Uterus (tissue), 2 donors: ENCODE measurements around the gene LHFPL6.

Source experiments
- CTCF ChIP-seq, 4 experiments: fragments of 200-600 bp in 2 of 4; fragments of 450-650 bp in 2 of 4; sonication (generic) in 2 of 4; IDR thresholded peaks; one replicate each; pipeline ENCODE4 v1.5.1; 2016 to 2019; ENCODE audit warnings: antibody characterized with exemption in 4 of 4, mild to moderate bottlenecking in 2 of 4, moderate library complexity in 1 of 4
- POLR2A ChIP-seq, 2 donors: fragments of 450-650 bp; IDR thresholded peaks; one replicate each; pipeline ENCODE4 v1.6.1; 2016; ENCODE audit warnings: antibody characterized with exemption in 2 of 2, mild to moderate bottlenecking in 1 of 2, moderate library complexity in 1 of 2

DNA sequence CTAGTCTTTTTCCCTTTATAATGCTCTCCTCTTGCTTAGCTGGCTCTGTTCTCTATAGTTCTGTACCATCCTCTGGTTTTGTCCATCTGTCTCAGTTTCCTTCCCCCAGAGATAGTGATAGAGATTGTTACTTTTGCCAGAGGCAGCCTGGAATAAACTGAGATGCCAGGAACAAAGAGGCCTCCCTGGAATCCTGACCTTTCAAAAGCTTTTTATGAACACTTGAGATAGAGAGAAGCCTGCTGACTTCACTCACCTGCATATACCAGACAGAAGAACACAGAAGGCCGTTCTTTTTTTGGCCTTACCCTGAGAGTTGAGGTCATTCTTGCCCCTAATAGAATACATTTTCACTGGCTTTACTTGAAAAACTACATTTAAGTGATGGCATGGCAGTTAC is 150.2 kb downstream of the LHFPL6 start:
- TF ChIP-seq CTCF (IDR thresholded peaks at IDR 0.05) (no peak), POLR2A (IDR thresholded peaks at IDR 0.05) (no peak)
